Activated CD8-positive, alpha-beta memory T cell treated with anti-CD3 and anti-CD28 coated beads for 48 hours (primary cell): Measurements from ENCODE around the gene TMPRSS9.

ENCODE experiments used
- DNase-seq, 3 experiments: peaks; one replicate each; pipeline ENCODE4 v3.0.0-alpha.2; 2020; ENCODE audit warnings: low read depth in 2 of 3, low spot score in 2 of 3

Gene TMPRSS9

GRCh38 chr19:2329149-2329478, 31.0 kb upstream of the TMPRSS9 start:
- no peak for DNase-seq

- DNase-seq = no peak
Measured at GRCh38 chr19:2329501-2329916, 30.6 kb upstream of the TMPRSS9 start.

- DNase-seq = no peak
Measured at GRCh38 chr19:2330255-2330631, 29.8 kb upstream of the TMPRSS9 start.

GRCh38 chr19:2330632-2331284, 29.3 kb upstream of the TMPRSS9 start:
- no peak for DNase-seq

DNA sequence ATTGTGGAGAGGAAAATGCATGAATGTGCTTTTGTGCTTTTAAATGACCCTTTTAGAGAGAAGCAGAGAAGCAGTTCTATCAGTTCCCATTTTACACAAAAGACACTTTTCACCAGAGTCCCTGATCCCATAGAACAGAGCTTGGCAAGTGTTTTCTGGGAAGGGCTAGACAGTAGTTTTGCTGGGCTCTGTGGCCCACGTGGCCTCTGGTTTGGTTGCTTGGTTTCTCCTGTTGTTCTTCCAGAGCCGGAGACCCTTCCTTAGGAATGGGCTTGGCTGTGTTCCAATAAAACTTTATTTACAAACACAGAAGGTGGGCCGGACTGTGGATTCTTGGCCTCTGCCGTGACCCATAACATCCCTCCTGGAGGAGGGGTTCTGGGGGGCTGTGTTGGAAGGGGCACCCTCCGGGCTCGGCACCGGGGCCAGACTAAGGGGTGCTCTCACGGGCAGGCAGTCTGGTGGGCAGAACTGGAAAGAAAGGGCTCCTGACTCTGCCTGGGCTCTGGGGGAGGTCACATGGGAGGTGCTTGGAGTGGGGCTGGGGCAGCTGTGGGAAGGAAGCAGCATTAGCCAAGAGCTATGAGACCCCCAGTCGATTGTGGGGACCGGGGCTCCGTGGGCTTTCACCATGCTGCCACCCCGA, 28.3 kb upstream of the TMPRSS9 start:
- no peak for DNase-seq

GRCh38 chr19:2332341-2333026, 27.6 kb upstream of the TMPRSS9 start:
- DNase-seq = no peak

- no peak for DNase-seq
Measured at GRCh38 chr19:2333027-2333806, 26.8 kb upstream of the TMPRSS9 start.

- no peak for DNase-seq
Measured at GRCh38 chr19:2333807-2334211, 26.3 kb upstream of the TMPRSS9 start.

DNA sequence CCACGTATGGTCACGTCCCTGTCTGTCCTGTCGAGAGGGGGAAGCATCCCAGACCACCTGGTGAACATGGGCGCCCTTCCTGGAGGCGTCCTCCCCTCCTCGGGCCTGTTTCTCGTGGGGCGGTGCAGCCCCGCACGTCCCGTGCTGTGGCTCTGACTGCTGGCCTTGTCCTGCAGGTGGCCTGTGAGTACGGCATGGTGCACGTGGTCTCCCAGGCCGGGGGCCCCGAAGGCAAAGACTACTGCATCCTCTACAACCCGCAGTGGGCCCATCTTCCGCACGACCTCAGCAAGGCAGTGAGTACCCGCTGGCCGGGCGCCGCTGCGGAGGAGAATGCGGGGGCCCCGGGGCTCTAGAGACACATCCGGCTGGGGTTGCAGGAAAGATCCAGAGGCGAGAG, 25.6 kb upstream of the TMPRSS9 start:
- no peak for DNase-seq

DNA sequence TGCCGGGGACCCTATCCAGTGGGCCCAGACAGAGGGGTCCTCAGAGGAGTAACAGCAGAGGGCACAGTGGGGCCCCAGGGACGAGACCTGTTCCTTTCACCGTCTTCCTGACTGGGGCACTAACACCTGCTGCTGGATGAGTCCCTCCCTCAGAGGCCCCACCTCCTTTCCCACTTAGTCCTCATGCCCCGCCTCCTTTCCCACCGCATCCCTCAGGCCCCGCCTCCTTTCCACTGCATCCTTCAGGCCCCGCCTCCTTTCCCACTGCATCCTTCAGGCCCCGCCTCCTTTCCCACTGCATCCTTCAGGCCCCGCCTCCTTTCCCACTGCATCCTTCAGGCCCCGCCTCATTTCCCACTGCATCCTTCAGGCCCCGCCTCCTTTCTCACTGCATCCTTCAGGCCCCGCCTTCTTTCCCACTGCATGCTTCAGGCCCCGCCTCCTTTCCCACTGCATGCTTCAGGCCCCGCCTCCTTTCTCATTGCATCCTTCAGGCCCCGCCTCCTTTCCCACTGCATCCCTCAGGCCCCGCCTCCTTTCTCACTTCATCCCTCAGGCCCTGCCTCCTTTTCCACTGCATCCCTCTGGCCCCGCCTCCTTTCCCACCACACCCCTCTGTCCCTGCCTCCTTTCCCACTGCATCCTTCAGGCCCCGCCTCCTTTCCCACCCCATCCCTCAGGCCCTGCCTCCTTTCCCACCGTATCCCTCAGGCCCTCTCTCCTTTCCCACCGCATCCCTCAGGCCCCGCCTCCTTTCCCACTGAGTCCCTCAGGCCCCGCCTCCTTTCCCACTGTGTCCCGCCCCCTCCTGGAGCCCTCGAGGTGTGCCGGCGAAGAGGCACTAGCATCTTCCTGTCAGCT, 24.8 kb upstream of the TMPRSS9 start:
- DNase-seq = no peak

DNA sequence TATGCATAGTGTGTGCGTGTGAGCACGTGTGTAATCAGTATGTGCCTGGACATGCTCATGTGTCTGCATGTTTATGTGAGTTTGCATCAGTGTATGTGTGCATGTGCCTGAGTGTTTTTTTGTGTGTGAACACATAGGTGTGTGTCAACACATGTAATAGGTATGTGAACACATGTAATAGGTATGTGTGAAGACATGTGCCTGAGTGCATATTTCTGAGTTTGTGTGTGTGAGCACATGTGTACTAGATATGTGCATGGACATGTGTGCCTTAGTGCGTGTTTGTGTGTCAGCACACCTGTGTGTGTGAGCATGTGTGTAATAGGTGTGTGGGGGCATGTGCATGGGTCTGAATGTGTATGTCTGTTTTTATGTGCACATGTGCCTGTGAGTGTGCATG, 24.2 kb upstream of the TMPRSS9 start:
- DNase-seq = no peak

- no peak for DNase-seq
Measured at GRCh38 chr19:2336528-2337328, 23.3 kb upstream of the TMPRSS9 start.

GRCh38 chr19:2337329-2337707, 22.7 kb upstream of the TMPRSS9 start:
- no peak for DNase-seq

DNA sequence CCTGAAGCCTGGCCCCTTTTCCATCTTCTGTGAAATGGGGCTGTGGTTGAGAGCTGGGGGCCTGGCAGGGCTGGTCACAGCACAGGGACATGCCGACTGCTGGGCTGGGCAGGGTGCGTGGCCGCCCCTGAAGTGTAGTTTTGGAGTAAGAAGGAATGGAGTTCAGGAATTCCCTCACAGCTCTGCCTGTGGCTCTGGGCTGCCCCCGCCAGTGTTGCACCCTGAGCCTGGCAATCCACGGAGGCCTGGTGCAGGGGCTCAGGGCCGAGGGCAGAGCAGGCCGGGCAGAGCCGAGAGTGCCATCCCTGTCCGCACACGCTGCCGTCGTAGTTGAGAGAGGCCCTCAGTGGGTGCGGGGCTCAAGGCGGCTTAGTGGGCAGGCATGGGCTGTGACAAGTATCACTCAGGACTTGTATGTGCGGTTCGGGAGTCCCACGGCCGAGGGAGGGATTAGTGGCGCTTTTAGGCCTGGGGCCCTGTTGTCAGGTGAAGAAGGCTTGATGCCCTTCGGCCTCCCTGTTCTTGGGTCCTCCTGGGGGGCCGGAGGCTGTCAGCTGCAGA, 21.9 kb upstream of the TMPRSS9 start:
- no peak for DNase-seq

DNA sequence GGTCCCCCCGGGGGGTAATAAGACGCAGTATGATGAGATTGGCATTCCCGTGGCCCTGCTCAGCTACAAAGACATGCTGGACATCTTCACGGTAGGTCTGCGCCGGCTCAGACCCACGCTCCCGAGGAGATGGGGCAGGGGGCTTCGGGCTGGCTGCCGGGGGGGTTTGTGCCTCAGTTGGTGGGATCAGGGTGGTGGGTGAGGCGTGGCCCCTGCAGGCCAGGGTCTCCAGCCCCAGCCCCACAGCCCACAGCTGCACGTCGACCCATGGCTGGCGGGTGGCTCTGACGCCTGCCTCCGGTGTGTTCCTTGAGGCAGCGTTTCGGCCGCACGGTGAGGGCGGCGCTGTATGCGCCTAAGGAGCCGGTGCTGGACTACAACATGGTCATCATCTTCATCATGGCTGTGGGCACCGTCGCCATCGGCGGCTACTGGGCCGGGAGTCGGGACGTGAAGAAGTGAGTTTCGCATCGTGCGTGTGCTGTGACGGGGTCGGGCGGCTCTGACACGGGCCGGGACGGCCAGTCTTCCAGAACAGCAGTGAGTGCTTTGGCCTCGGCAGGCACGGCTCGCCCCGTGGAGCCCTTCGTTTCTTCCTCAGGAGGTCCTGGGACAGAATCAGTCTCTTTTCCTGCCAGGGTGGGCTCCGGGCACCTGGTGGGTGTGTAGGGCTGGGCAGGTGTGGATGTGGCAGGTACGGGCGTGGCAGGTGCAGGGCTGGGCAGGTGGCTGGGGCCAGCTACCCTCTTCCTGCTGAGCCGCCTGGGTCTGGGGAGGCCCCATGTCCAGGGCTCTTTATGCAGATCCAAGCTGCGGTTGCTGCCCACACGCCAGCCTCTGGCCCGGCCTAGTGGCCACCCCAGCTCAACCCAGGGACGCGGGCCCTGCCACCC, 21.1 kb upstream of the TMPRSS9 start:
- DNase-seq = no peak

DNA sequence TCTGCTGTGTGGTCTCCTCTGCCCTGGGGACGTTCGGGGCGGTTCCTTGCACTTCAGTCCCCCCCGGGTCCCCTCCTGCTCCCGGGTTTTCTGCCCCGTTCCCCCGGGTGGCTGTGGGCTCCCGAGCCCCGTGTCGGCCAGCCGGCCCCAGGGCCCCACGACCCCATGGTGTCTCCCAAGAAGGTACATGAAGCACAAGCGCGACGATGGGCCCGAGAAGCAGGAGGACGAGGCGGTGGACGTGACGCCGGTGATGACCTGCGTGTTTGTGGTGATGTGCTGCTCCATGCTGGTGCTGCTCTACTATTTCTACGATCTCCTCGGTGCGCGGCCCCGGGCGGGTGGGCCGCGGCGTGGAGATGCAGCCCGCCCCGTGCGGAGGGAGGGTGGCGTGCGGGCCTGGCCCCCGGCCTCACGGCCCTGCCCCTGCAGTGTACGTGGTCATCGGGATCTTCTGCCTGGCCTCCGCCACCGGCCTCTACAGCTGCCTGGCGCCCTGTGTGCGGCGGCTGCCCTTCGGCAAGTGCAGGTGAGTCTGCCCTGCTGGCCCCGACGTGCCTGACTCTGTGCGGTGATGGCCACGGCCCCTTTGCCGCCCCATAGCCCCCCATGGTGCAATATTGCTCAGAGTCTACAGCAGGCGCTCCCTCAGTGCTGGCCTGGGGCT, 20.3 kb upstream of the TMPRSS9 start:
- DNase-seq = no peak

DNA sequence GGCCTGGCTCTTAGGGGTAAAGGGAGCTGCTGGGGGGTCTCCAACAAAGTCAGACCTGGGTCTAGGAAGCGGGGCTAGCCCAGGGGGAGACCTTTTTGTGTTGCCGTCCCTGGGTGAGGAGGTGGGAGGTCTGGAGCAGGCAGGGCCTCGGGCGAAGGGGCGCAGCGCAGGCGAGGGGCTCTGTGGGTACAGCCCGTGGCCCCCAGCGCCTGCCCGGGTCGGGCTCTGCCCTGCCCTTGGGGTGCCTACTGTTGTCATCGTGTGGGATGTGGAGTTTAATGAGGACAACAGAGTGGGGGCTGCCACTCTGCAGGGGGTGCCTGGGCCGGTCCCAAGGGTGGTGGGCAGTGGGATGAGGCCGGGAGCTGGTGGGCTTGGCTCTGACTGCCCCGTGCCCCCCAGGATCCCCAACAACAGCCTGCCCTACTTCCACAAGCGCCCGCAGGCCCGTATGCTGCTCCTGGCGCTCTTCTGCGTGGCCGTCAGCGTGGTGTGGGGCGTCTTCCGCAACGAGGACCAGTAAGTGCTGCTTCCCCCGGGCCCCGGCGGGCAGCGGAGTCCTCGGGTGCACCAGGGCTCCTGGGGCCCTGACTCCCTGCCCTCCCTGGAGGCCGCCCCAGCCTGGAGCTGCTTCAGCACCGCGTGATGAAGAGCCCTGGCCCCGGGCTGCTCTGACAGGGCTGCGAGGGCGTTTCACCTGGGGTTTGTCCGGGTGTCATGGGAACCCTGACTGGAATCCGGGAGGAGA, 19.4 kb upstream of the TMPRSS9 start:
- DNase-seq = no peak
